ENCODE measurements around the gene GHRHR. TPM values are rescaled to one million over a fixed set of nuclear protein-coding genes. Genes with fewer than 3 reads are reported as not detected.

Gene GHRHR
- total RNA-seq, 4 donors from 2014 or later = not detected

DNA sequence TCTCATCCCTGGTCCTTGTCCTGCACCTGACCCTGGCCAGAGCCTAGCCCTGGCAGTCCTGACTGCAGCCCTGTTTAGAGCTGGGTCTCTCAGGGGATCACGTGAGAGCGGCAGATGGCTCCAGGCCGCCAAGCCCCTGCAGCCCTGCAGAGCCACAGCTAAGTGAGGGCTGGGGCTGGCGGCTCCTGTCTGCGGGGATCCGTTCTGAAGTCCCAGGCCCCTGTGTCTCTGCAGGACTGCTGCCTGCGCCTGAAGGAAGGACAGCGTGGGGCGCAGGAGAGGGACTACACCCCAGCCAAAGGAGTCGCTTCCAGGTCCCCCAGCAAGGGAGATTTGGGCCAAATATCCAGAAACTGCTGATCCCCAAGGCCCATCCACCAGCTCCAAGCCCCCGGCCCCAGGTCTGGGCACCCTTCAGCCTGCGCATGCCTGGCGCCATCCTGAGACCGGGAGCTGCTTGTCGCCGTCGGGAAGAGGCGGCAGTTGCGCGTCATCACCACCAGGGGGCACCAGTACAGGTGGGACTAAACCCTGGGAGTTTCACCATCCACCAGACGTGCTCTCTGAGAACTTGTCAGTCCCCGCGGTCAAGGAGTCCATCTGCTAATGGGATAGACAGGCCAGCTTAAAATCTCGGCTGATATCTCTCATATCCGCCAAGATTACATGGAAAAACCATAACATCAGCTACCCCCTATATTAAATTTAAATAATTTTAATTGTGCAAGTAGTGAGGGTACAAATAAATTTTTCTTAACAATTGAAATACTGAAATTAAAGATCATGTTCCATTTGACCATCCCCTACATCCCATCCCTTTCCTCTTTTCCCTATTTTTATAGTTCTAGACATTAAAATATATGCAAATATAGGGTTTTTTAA is 25.1 kb upstream of the GHRHR start:
- TF ChIP-seq, protein P1, sequence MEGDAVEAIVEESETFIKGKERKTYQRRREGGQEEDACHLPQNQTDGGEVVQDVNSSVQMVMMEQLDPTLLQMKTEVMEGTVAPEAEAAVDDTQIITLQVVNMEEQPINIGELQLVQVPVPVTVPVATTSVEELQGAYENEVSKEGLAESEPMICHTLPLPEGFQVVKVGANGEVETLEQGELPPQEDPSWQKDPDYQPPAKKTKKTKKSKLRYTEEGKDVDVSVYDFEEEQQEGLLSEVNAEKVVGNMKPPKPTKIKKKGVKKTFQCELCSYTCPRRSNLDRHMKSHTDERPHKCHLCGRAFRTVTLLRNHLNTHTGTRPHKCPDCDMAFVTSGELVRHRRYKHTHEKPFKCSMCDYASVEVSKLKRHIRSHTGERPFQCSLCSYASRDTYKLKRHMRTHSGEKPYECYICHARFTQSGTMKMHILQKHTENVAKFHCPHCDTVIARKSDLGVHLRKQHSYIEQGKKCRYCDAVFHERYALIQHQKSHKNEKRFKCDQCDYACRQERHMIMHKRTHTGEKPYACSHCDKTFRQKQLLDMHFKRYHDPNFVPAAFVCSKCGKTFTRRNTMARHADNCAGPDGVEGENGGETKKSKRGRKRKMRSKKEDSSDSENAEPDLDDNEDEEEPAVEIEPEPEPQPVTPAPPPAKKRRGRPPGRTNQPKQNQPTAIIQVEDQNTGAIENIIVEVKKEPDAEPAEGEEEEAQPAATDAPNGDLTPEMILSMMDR (IDR thresholded peaks at IDR 0.05; ENCODE audit: low read depth) = no peak

- TF ChIP-seq, protein P1 (IDR thresholded peaks at IDR 0.05; ENCODE audit: low read depth) = no peak
Observed at GRCh38 chr7:30941582-30942323, 22.0 kb upstream of the GHRHR start.

DNA sequence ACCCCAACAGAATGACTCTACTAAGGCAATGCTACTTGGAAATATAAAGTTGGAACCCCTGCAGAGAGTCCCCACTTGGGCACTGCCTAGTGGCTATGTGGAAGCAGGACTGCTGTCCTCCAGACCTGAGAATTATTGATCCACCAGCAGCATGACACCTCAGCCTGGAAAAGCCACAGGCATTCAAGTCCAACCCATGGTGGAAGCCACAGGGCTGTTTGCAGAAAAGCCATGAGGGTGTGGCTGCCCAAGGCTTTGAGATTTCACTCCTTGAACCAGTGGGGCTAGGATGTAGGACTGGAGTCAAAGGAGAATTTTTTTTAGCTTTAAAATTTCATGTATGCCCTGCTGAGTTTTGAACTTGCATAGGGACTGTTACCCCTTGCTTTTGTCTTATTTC is 13.6 kb upstream of the GHRHR start:
- TF ChIP-seq, protein P1 (IDR thresholded peaks at IDR 0.05; ENCODE audit: low read depth) = no peak

GRCh38 chr7:30954914-30955313 is 8.8 kb upstream of the GHRHR start:
- TF ChIP-seq, protein P1 (IDR thresholded peaks at IDR 0.05; ENCODE audit: low read depth) = no peak

GRCh38 chr7:30956704-30957103 is 7.0 kb upstream of the GHRHR start:
- TF ChIP-seq, protein P1 (IDR thresholded peaks at IDR 0.05; ENCODE audit: low read depth) = no peak

DNA sequence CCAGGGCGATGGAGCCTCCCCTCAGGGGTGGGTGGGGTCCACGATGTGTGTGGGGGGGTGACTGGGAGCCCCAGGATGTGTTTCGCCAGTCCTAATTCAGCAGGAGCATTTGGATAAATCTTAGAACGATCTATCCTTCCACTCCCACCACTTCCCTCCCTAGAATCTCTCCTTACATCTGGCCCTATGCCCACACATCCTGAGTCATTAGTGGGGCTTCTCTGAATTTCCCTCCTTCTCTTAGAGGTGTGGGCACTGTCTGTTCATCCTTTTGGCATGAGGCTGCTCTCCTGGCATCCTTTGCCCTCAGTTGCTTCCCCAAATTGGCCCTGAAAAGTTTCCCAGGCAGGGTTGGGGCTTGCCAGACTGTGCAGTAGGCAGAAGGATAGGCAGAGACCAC is 1.6 kb downstream of the GHRHR start:
- TF ChIP-seq, protein P1 (IDR thresholded peaks at IDR 0.05; ENCODE audit: low read depth) = no peak

DNA sequence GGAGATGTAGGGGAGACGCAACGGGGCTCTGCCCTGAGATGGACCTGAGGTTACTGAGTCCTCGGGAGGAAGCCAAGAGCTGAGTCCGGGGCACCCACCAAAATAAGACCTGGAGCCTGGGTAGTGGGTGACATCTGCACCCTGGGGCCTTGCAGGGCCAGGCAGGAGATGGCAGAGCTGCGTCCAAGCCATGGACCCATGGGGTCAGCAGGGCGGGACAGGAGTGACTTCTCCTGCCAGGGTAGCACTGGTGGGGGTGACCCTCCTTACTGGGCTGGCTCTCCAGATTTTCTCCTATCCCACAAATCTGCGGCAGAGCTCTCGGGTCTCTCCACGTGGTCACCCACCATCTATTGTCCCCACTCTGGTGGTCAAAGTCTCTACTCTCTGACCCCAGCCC is 2.1 kb downstream of the GHRHR start:
- TF ChIP-seq, protein P1 (IDR thresholded peaks at IDR 0.05; ENCODE audit: low read depth) = no peak
